Panc1 (cell line): ENCODE measurements around the gene LIM2.

Source experiments
- CTCF ChIP-seq: fragments of 450-650 bp; IDR thresholded peaks from 2 replicates; pipeline ENCODE4 v1.5.1; 2017; ENCODE audit warnings: mild to moderate bottlenecking
- POLR2AphosphoS5 ChIP-seq: IDR thresholded peaks from 2 replicates; pipeline ENCODE4 v1.6.1; 2012; ENCODE audit warnings: mild to moderate bottlenecking, low read depth, low read length, moderate library complexity
- REST ChIP-seq, 2 experiments: IDR thresholded peaks; 2 replicates each; pipeline ENCODE4 v1.6.1; 2011 to 2012; ENCODE audit warnings: low read depth in 2 of 2, control low read depth in 1 of 2, low read length in 1 of 2, mild to moderate bottlenecking in 1 of 2, moderate library complexity in 1 of 2; ENCODE audit not compliant: insufficient read depth in 1 of 2
- SIN3A ChIP-seq: IDR thresholded peaks from 2 replicates; pipeline ENCODE4 v1.6.1; 2012; ENCODE audit warnings: low read depth, mild to moderate bottlenecking, low read length, moderate library complexity, borderline replicate concordance; ENCODE audit not compliant: insufficient read depth
- TCF7L2 ChIP-seq: IDR thresholded peaks from 2 replicates; pipeline ENCODE4 v1.6.1; 2011; ENCODE audit warnings: mild to moderate bottlenecking, low read depth, low read length, inconsistent platforms

GRCh38 chr19:51330366-51330765 is 57.4 kb downstream of the LIM2 start:
- TF ChIP-seq CTCF (no peak), REST (IDR thresholded peaks at IDR 0.05; ENCODE audit: insufficient read depth in 1 of 2, low read depth in 2 of 2, low read length in 1 of 2) (no peak), POLR2AphosphoS5 (no peak), SIN3A (no peak), TCF7L2 (no peak)
